ENCODE measurements around the gene NTSR1. TPM values are rescaled to one million over a fixed set of nuclear protein-coding genes. Genes with fewer than 3 reads are reported as not detected.
A peak's percentile ranks its signal among the peaks of the same experiment; 100 is the strongest.
"Not testable (repeated sequence)": the region's sequence is repeated elsewhere in the genome, so short reads cannot be mapped to it uniquely, and the experiment has no call there.

The NTSR1 gene
- total RNA-seq, 5 donors from 2014 or later (not counting 1 experiment from before 2014, with no cell fraction given) = 0.33 to 0.63 (median 0.53) TPM; not detected in 2

- ATAC-seq (replicated peaks in 1 of 4) = no peak
- 93% methylated on average over 5 of the region's 11 CpGs for WGBS (ENCODE audit: insufficient coverage)
- peaks cover 5 to 7% (median 5%) of the 10 kb centered on the region in 3 donors for H3K4me1 Mint-ChIP-seq
These were observed 28.6 kb upstream of the NTSR1 start for GRCh38 chr20:62679978-62680589.

DNA sequence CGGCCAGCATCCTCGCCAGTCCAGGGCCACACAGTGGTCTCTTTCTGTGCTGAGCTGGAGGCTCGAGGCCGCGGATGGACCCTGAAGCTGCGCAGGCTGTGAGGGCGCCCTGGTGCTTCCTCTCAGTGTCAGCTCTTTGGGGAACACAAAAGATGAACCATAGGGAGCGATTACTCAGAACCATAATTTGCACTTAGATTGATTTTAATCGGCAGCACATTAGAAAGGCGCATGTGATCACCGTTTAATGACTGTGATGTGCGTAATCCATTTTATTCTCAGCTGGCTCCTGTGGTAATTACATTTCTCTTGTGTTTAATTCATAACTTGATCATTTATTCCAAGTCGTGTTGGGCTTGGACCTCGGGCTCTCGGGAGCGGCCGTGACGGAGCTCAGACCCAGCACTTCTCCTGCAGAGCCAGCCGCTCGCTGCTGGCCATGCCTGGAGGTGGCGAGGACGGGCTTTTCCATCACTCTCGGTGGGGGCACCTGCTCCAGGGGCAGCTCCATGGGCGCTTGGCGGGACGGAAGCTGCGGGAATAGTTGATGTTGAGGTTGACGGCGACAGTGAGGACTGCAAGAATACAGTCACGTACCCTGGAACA, 25.6 kb upstream of the NTSR1 start:
- no peak overlapping the region for H3K27ac Mint-ChIP-seq

More at GRCh38 chr20:62679978-62680589, 28.6 kb upstream of the NTSR1 start:
- DNase-seq = no peak
- ChIA-PET POLR2A (no interaction called here), CTCF (no interaction called here)
- no peak overlapping the region for H3K27ac ChIP-seq (ENCODE audit: low read length)
- H3K4me3 ChIP-seq (ENCODE audit: control insufficient read depth in 1 of 2, extremely low read depth in 1 of 2, low read length in 1 of 2) = no peak overlapping the region
- H3K27ac Mint-ChIP-seq = no peak overlapping the region
- no peaks in the 10 kb centered on the region for H3K9me3 ChIP-seq
- H3K4me3 Mint-ChIP-seq = no peak overlapping the region
- peaks cover 3% of the 10 kb centered on the region for H3K36me3 Mint-ChIP-seq
- no peaks in the 10 kb centered on the region for H3K9me3 Mint-ChIP-seq
- no peaks in the 10 kb centered on the region for H3K36me3 ChIP-seq (ENCODE audit: control insufficient read depth in 2 of 2, extremely low read depth in 1 of 2, insufficient read depth in 1 of 2, low read length in 1 of 2)
- H3K4me1 ChIP-seq (ENCODE audit: control insufficient read depth in 1 of 2, extremely low read depth in 1 of 2, insufficient read depth in 2 of 2, low read length in 2 of 2) = peaks cover 0 to 6% of the 10 kb centered on the region in 2 experiments
- H3K27me3 Mint-ChIP-seq = no peaks in the 10 kb centered on the region
- H3K27me3 ChIP-seq (replicated peaks in 1 of 2; ENCODE audit: control insufficient read depth in 2 of 2, extremely low read depth in 1 of 2, insufficient read depth in 2 of 2, low read length in 1 of 2) = peaks cover 0 to 22% of the 10 kb centered on the region in 2 experiments

GRCh38 chr20:62683660-62684322, 24.8 kb upstream of the NTSR1 start:
- Histone ChIP-seq H3K4me1 (ENCODE audit: control insufficient read depth in 1 of 2, extremely low read depth in 1 of 2, insufficient read depth in 2 of 2, low read length in 2 of 2) (peaks cover 0 to 14% of the 10 kb centered on the region in 2 experiments), H3K27me3 (replicated peaks in 1 of 2; ENCODE audit: control insufficient read depth in 2 of 2, extremely low read depth in 1 of 2, insufficient read depth in 2 of 2, low read length in 1 of 2) (peaks cover 0 to 49% of the 10 kb centered on the region in 2 experiments)
- H3K9me3 Mint-ChIP-seq; H3K4me3 ChIP-seq (ENCODE audit: control insufficient read depth in 1 of 2, extremely low read depth in 1 of 2, low read length in 1 of 2); H3K27ac ChIP-seq (ENCODE audit: low read length); H3K36me3 ChIP-seq (ENCODE audit: control insufficient read depth in 2 of 2, extremely low read depth in 1 of 2, insufficient read depth in 1 of 2, low read length in 1 of 2); H3K27ac Mint-ChIP-seq; H3K4me3 Mint-ChIP-seq; ATAC-seq (replicated peaks in 1 of 4); DNase-seq; CTCF ChIA-PET; H3K9me3 ChIP-seq; H3K27me3 Mint-ChIP-seq; POLR2A ChIA-PET; H3K36me3 Mint-ChIP-seq: not testable (repeated sequence)
- peaks cover 10 to 17% (median 11%) of the 10 kb centered on the region in 3 donors for H3K4me1 Mint-ChIP-seq
- 95% methylated on average over 23 of the region's 52 CpGs for WGBS (ENCODE audit: insufficient coverage)

More for the DNA sequence above, 25.6 kb upstream of the NTSR1 start:
- CTCF ChIA-PET = no interaction called here
- Mint-ChIP-seq H3K4me1 (peaks cover 15 to 22% (median 15%) of the 10 kb centered on the region in 3 donors), H3K4me3 (no peak overlapping the region), H3K36me3 (peaks cover 3% of the 10 kb centered on the region), H3K9me3 (no peaks in the 10 kb centered on the region), H3K27me3 (peaks cover 0 to 9% of the 10 kb centered on the region in 2 donors)
- Histone ChIP-seq H3K27ac (ENCODE audit: low read length) (no peak overlapping the region), H3K36me3 (ENCODE audit: control insufficient read depth in 2 of 2, extremely low read depth in 1 of 2, insufficient read depth in 1 of 2, low read length in 1 of 2) (no peaks in the 10 kb centered on the region), H3K9me3 (no peaks in the 10 kb centered on the region), H3K4me3 (ENCODE audit: control insufficient read depth in 1 of 2, extremely low read depth in 1 of 2, low read length in 1 of 2) (no peak overlapping the region), H3K27me3 (replicated peaks in 1 of 2; ENCODE audit: control insufficient read depth in 2 of 2, extremely low read depth in 1 of 2, insufficient read depth in 2 of 2, low read length in 1 of 2) (peaks cover 0 to 46% of the 10 kb centered on the region in 2 experiments), H3K4me1 (ENCODE audit: control insufficient read depth in 1 of 2, extremely low read depth in 1 of 2, insufficient read depth in 2 of 2, low read length in 2 of 2) (peaks cover 0 to 17% of the 10 kb centered on the region in 2 experiments)
- ATAC-seq (replicated peaks in 1 of 4) = no peak
- no peak for DNase-seq
- POLR2A ChIA-PET = no interaction called here
- 87% methylated on average over 29 of the region's 30 CpGs for WGBS (ENCODE audit: insufficient coverage)

DNA sequence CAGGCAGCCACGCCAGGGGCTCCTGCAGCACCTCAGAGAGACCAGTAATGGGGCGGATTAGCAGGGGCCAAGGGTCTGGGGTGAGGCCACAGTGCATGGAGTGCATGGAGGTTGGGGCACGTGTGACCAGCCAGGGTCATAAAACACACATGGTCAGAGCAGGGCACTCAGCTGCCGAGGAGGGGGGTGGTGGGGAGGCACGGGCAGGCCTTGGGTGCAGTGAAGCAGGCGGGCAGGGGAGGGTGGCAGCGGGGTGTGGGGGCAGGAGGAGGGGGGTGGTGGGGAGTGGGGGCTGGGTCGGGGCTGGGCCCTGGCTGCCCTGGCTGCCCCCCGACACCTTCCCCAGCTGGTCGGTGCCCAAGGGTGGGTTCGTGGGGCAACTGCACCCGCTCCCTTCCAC, 23.7 kb upstream of the NTSR1 start:
- H3K9me3 Mint-ChIP-seq = no peaks in the 10 kb centered on the region
- H3K4me1 ChIP-seq (ENCODE audit: control insufficient read depth in 1 of 2, extremely low read depth in 1 of 2, insufficient read depth in 2 of 2, low read length in 2 of 2) = peaks cover 0 to 11% of the 10 kb centered on the region in 2 experiments
- H3K27me3 Mint-ChIP-seq = peaks cover 0 to 9% of the 10 kb centered on the region in 2 donors
- H3K36me3 ChIP-seq (ENCODE audit: control insufficient read depth in 2 of 2, extremely low read depth in 1 of 2, insufficient read depth in 1 of 2, low read length in 1 of 2) = no peaks in the 10 kb centered on the region
- H3K4me3 ChIP-seq (ENCODE audit: control insufficient read depth in 1 of 2, extremely low read depth in 1 of 2, low read length in 1 of 2) = no peak overlapping the region
- H3K4me3 Mint-ChIP-seq = no peak overlapping the region
- H3K27ac Mint-ChIP-seq = no peak overlapping the region
- ATAC-seq (replicated peaks in 1 of 4) = no peak
- H3K36me3 Mint-ChIP-seq = no peaks in the 10 kb centered on the region
- H3K4me1 Mint-ChIP-seq = peaks cover 10 to 15% (median 10%) of the 10 kb centered on the region in 3 donors
- 29% methylated on average over 1 of the region's 12 CpGs for WGBS (ENCODE audit: insufficient coverage)
- no peak overlapping the region for H3K27ac ChIP-seq (ENCODE audit: low read length)
- no peak for DNase-seq
- ChIA-PET POLR2A (no interaction called here), CTCF (no interaction called here)
- H3K27me3 ChIP-seq (replicated peaks in 1 of 2; ENCODE audit: control insufficient read depth in 2 of 2, extremely low read depth in 1 of 2, insufficient read depth in 2 of 2, low read length in 1 of 2) = peaks cover 0 to 55% of the 10 kb centered on the region in 2 experiments
- no peaks in the 10 kb centered on the region for H3K9me3 ChIP-seq

GRCh38 chr20:62685781-62686555, 22.7 kb upstream of the NTSR1 start:
- Histone ChIP-seq H3K36me3 (ENCODE audit: control insufficient read depth in 2 of 2, extremely low read depth in 1 of 2, insufficient read depth in 1 of 2, low read length in 1 of 2) (no peaks in the 10 kb centered on the region), H3K27ac (ENCODE audit: low read length) (no peak overlapping the region), H3K4me1 (ENCODE audit: control insufficient read depth in 1 of 2, extremely low read depth in 1 of 2, insufficient read depth in 2 of 2, low read length in 2 of 2) (peaks cover 0 to 11% of the 10 kb centered on the region in 2 experiments), H3K27me3 (replicated peaks in 1 of 2; ENCODE audit: control insufficient read depth in 2 of 2, extremely low read depth in 1 of 2, insufficient read depth in 2 of 2, low read length in 1 of 2) (peaks cover 0 to 64% of the 10 kb centered on the region in 2 experiments), H3K9me3 (no peaks in the 10 kb centered on the region), H3K4me3 (ENCODE audit: control insufficient read depth in 1 of 2, extremely low read depth in 1 of 2, low read length in 1 of 2) (no peak overlapping the region)
- Mint-ChIP-seq H3K36me3 (no peaks in the 10 kb centered on the region), H3K4me1 (peaks cover 10 to 15% (median 10%) of the 10 kb centered on the region in 3 donors), H3K27ac (peak overlapping the region in 1 of 2 donors; percentile 11), H3K27me3 (peaks cover 3 to 9% of the 10 kb centered on the region in 2 donors), H3K4me3 (peak overlapping the region in 1 of 3 donors; percentile 18), H3K9me3 (no peaks in the 10 kb centered on the region)
- ChIA-PET CTCF (interaction anchor here in 1 of 2 donors (0.5 kb wide), 1 partner anchor 174 kb away, joined by 3 read pairs; no protein-coding TSS in a partner anchor), POLR2A (no interaction called here)
- ATAC-seq (replicated peaks in 1 of 4) (peak; percentile 41 to 69 (median 55)), DNase-seq (peak in 24 of 35 experiments; percentile 2 to 54 (median 14))
- 19% methylated on average over 21 of the region's 27 CpGs for WGBS (ENCODE audit: insufficient coverage)
